Ovary (tissue), 9 donors: ENCODE data around the gene WWOX. TPM values are rescaled to one million over a fixed set of nuclear protein-coding genes. Genes with fewer than 3 reads are reported as not detected.

Source experiments
- DNase-seq, 5 donors: peaks; one replicate each; pipeline ENCODE4 v3.0.0-alpha.2; 2019 to 2020
- H3K27ac ChIP-seq, 2 donors: fragments of 200-600 bp; one replicate each; pipeline versions ENCODE4 v1.5.1 to v1.8.0; 2019 to 2022
- H3K27me3 ChIP-seq: fragments of 200-600 bp; one replicate; pipeline ENCODE4 v1.8.0; 2022
- H3K36me3 ChIP-seq: fragments of 200-600 bp; sonication (generic); one replicate; pipeline ENCODE4 v1.5.1; 2019
- H3K4me1 ChIP-seq: one replicate; pipeline ENCODE4 v1.8.1; 2013; ENCODE audit warnings: mild to moderate bottlenecking, moderate library complexity; ENCODE audit not compliant: insufficient read depth
- H3K4me3 ChIP-seq: fragments of 200-600 bp; sonication (generic); one replicate; pipeline ENCODE4 v1.5.1; 2017
- H3K9me3 ChIP-seq, 2 donors: fragments of 200-600 bp in 1 of 2; sonication (generic) in 1 of 2; one replicate each; pipeline versions ENCODE4 v1.5.1 to v1.8.1; 2013 to 2019; ENCODE audit warnings: mild to moderate bottlenecking in 1 of 2, moderate library complexity in 1 of 2
- CTCF ChIP-seq, 3 donors: fragments of 450-650 bp in 2 of 3; fragments of 200-600 bp in 1 of 3; IDR thresholded peaks; one replicate each; pipeline versions ENCODE4 v1.5.1 to v1.8.0; 2016 to 2022; ENCODE audit warnings: antibody characterized with exemption in 3 of 3, mild to moderate bottlenecking in 1 of 3
- EP300 ChIP-seq: sonication (generic); formaldehyde crosslinking; IDR thresholded peaks from one replicate; pipeline ENCODE4 v1.6.1; 2017; ENCODE audit warnings: antibody characterized with exemption
- POLR2A ChIP-seq: fragments of 450-650 bp; IDR thresholded peaks from one replicate; pipeline ENCODE4 v1.6.1; 2017; ENCODE audit warnings: antibody characterized with exemption, mild to moderate bottlenecking, moderate library complexity
- WGBS, 3 donors: extraction: QIAGEN DNeasy Blood & Tissue Kit in 1 of 3; methylation state at CpG; one replicate each; pipeline versions ENCODE4 v1.1.5 to v1.1.7; 2013 to 2017; 5-methylcytosine and 5-hydroxymethylcytosine counted together
- intact Hi-C, 4 donors: fragments of 100-400 bp; cut with DNase I; formaldehyde crosslinking; loops; one replicate each; pipeline versions ENCODE4 v1.11.0 to v1.15.1; 2022 to 2023
- polyA plus RNA-seq, 2 donors: library from polyadenylated mRNA; stranded (reverse); fragments of 200-250 nt in 1 of 2; fragments of 350-450 nt in 1 of 2; fragmentation: Illumina TruSeq in 1 of 2; extraction: RNeasy Lipid Tissue Mini Kit (QIAGEN cat#74804) in 1 of 2; gene quantifications; one replicate each; pipeline ENCODE4 v1.2.3, GENCODE V29; 2013 to 2014
- total RNA-seq, 7 donors: library from RNA; depleted of rRNA in 2 of 7; stranded (reverse); fragments of >200 nt in 2 of 7; fragmentation: NEBNext Ultra II Directional in 3 of 7; extraction: Animal tissue kit (Norgen Biotek cat#: 25700) in 3 of 7; gene quantifications; one replicate each; pipeline versions ENCODE4 v1.1.0 to v1.2.4, GENCODE V29; 2016 to 2023
- donor health status: DM: no; HTN: no; CAD: no; lungs with moderate emphysema.
- donor health status: DM: no; HTN: no; CAD: no.
- donor health status: Bipolar disorder and iron deficiency.
- donor health status: DM: yes; HTN: yes; CAD: no.
- donor health status: DM: no; HTN: no; CAD: no.
- donor health status: DM: yes; HTN: yes; CAD: no.

WWOX gene
- total and polyA plus RNA-seq, 9 donors, result 11.0 to 40.5 (median 25.2) TPM

GRCh38 chr16:78920621-78921020 lies 821.2 kb downstream of the WWOX start:
- Histone ChIP-seq H3K27ac (no peak overlapping the region), H3K27me3 (no peaks in the 10 kb centered on the region), H3K4me3 (no peak overlapping the region), H3K36me3 (no peaks in the 10 kb centered on the region), H3K9me3 (no peaks in the 10 kb centered on the region), H3K4me1 (peaks cover 12% of the 10 kb centered on the region)
- TF ChIP-seq EP300, result no peak
- TF ChIP-seq CTCF (IDR thresholded peaks at IDR 0.05), result no peak
- no peak for TF ChIP-seq POLR2A
- DNase-seq, result no peak
- intact Hi-C loops, result loop anchor here in 1 of 4 donors (10.0 kb wide), 1 partner anchor 1184 kb away; no protein-coding TSS in a partner anchor
- 10 to 18% (median 14%) methylated on average over 3 of the region's 3 CpGs for WGBS, 3 donors

- intact Hi-C loops, result loop anchor here in 1 of 4 donors (10.0 kb wide), 1 partner anchor 1180 kb away; no protein-coding TSS in a partner anchor
- no peak overlapping the region for H3K4me3 ChIP-seq
- no peaks in the 10 kb centered on the region for H3K36me3 ChIP-seq
- peak in 1 of 5 donors; percentile 45 for DNase-seq
- 62 to 77% (median 67%) methylated on average over 8 of the region's 8 CpGs for WGBS, 3 donors
- H3K27me3 ChIP-seq, result no peaks in the 10 kb centered on the region
- H3K9me3 ChIP-seq, result no peaks in the 10 kb centered on the region
- no peak overlapping the region for H3K27ac ChIP-seq
- TF ChIP-seq CTCF (IDR thresholded peaks at IDR 0.05), result no peak
- no peak for TF ChIP-seq EP300
- TF ChIP-seq POLR2A, result no peak
- H3K4me1 ChIP-seq, result peaks cover 3% of the 10 kb centered on the region
Measured at GRCh38 chr16:78925083-78925767, 825.8 kb downstream of the WWOX start.

- Histone ChIP-seq H3K36me3 (no peaks in the 10 kb centered on the region), H3K27me3 (no peaks in the 10 kb centered on the region), H3K4me3 (no peak overlapping the region), H3K9me3 (no peaks in the 10 kb centered on the region), H3K4me1 (no peaks in the 10 kb centered on the region), H3K27ac (no peak overlapping the region)
- no peak for TF ChIP-seq POLR2A
- no peak for TF ChIP-seq CTCF (IDR thresholded peaks at IDR 0.05)
- no peak for TF ChIP-seq EP300
- intact Hi-C loops, result loop anchor here in 1 of 4 donors (10.0 kb wide), 1 partner anchor 1178 kb away; no protein-coding TSS in a partner anchor
- no peak for DNase-seq
- WGBS, 3 donors, result 91 to 96% (median 94%) methylated on average over 5 of the region's 5 CpGs
Measured at GRCh38 chr16:78926723-78927210, 827.3 kb downstream of the WWOX start.

- Histone ChIP-seq H3K27ac (no peak overlapping the region), H3K27me3 (no peaks in the 10 kb centered on the region), H3K4me1 (no peaks in the 10 kb centered on the region), H3K4me3 (no peak overlapping the region), H3K36me3 (no peaks in the 10 kb centered on the region), H3K9me3 (no peaks in the 10 kb centered on the region)
- intact Hi-C loops, result loop anchor here in 1 of 4 donors (10.0 kb wide), 1 partner anchor 1177 kb away; no protein-coding TSS in a partner anchor
- 16 to 41% (median 20%) methylated on average over 4 of the region's 4 CpGs for WGBS, 3 donors
- no peak for DNase-seq
- TF ChIP-seq POLR2A (no peak), EP300 (no peak), CTCF (IDR thresholded peaks at IDR 0.05) (no peak)
Measured at GRCh38 chr16:78927766-78928165, 828.3 kb downstream of the WWOX start.
